Upper lobe of left lung (tissue), 4 donors: ENCODE measurements around the gene FN3K.

ENCODE experiments used
- EP300 ChIP-seq, 4 donors: sonication (generic); formaldehyde crosslinking; IDR thresholded peaks; one replicate each; pipeline ENCODE4 v1.5.1; 2017; ENCODE audit warnings: antibody characterized with exemption in 4 of 4, control low read depth in 2 of 4
- POLR2A ChIP-seq, 4 donors: fragments of 450-650 bp; IDR thresholded peaks; one replicate each; pipeline ENCODE4 v1.5.1; 2016 to 2017; ENCODE audit warnings: antibody characterized with exemption in 4 of 4, mild to moderate bottlenecking in 2 of 4

- no peak for TF ChIP-seq POLR2A (IDR thresholded peaks at IDR 0.05)
- TF ChIP-seq EP300 (IDR thresholded peaks at IDR 0.05), result no peak
Measured at GRCh38 chr17:82687375-82687861, 48.0 kb upstream of the FN3K start.
